SK-N-SH (cell line): Measurements from ENCODE around the gene GBX1. TPM values are rescaled to one million over a fixed set of nuclear protein-coding genes. Genes with fewer than 3 reads are reported as not detected.

Experiments
- CTCF ChIA-PET: fragments of 300-600, 350-600 bp; formaldehyde crosslinking; extraction: SDS; loops from one replicate; lab custom pipeline; 2021; lab: Yijun Ruan, JAX
- POLR2A ChIA-PET: fragments of 350-600 bp; sonication (Branson Sonifier 250); formaldehyde crosslinking; extraction: SDS; loops from one replicate; lab custom pipeline; 2020; ENCODE audit warnings: antibody characterized with exemption, inconsistent platforms; lab: Yijun Ruan, JAX
- DNase-seq: peaks from one replicate; pipeline ENCODE4 v3.0.0; 2012
- H2AFZ ChIP-seq: fragments of 200-600 bp; sonication (generic); 2 replicates; pipeline ENCODE4 v1.8.1; 2016; ENCODE audit warnings: antibody characterized with exemption, mild to moderate bottlenecking, low read depth
- H3F3A ChIP-seq: fragments of 200-600 bp; sonication (generic); replicated peaks from 2 replicates; pipeline ENCODE3; 2016; ENCODE audit warnings: antibody characterized with exemption, mild to moderate bottlenecking; ENCODE audit not compliant: insufficient read depth
- H3K27ac ChIP-seq, 2 experiments: fragments of 200-500 bp in 1 of 2; fragments of 200-600 bp in 1 of 2; sonication (Bioruptor generic) in 1 of 2; sonication (generic), shearing (Covaris generic) in 1 of 2; 2 replicates each; pipeline versions ENCODE4 v1.5.1 to v1.6.1; 2014 to 2016; ENCODE audit warnings: low read depth in 2 of 2, inconsistent platforms in 1 of 2, low read length in 1 of 2, mild to moderate bottlenecking in 1 of 2, mixed read lengths in 1 of 2
- H3K27me3 ChIP-seq: fragments of 200-600 bp; sonication (generic), shearing (Covaris generic); 2 replicates; pipeline ENCODE4 v1.6.1; 2016; ENCODE audit warnings: mixed run types; ENCODE audit not compliant: insufficient read depth
- H3K36me3 ChIP-seq, 2 experiments: fragments of 200-500 bp in 1 of 2; fragments of 200-600 bp in 1 of 2; sonication (Bioruptor generic) in 1 of 2; sonication (generic) in 1 of 2; replicated peaks in 1 of 2; 2 replicates each; pipeline versions ENCODE3 to v1.5.1; 2014 to 2016; ENCODE audit warnings: low read length in 1 of 2, mild to moderate bottlenecking in 1 of 2; ENCODE audit not compliant: insufficient read depth in 2 of 2, control insufficient read depth in 1 of 2
- H3K4me1 ChIP-seq, 2 experiments: fragments of 200-500 bp in 1 of 2; fragments of 200-600 bp in 1 of 2; sonication (Bioruptor generic) in 1 of 2; sonication (generic), shearing (Covaris generic) in 1 of 2; 2 replicates each; pipeline versions ENCODE4 v1.5.1 to v1.6.1; 2014 to 2016; ENCODE audit warnings: low read depth in 1 of 2, low read length in 1 of 2, mixed run types in 1 of 2; ENCODE audit not compliant: insufficient read depth in 2 of 2, control insufficient read depth in 1 of 2
- H3K4me2 ChIP-seq: fragments of 200-600 bp; sonication (generic), shearing (Covaris generic); 2 replicates; pipeline ENCODE4 v1.6.1; 2017; ENCODE audit warnings: mixed run types
- H3K4me3 ChIP-seq, 2 experiments: fragments of 200-500 bp in 1 of 2; fragments of 200-600 bp in 1 of 2; sonication (Bioruptor generic) in 1 of 2; sonication (generic), shearing (Covaris generic) in 1 of 2; 2 replicates each; pipeline versions ENCODE4 v1.5.1 to v1.8.1; 2014 to 2016; ENCODE audit warnings: low read depth in 2 of 2, inconsistent platforms in 1 of 2, low read length in 1 of 2, mild to moderate bottlenecking in 1 of 2, mixed read lengths in 1 of 2, moderate library complexity in 1 of 2
- H3K79me2 ChIP-seq: fragments of 200-600 bp; sonication (generic); 2 replicates; pipeline ENCODE4 v1.8.1; 2017; ENCODE audit warnings: mild to moderate bottlenecking; ENCODE audit not compliant: insufficient read depth
- H3K9ac ChIP-seq: fragments of 200-600 bp; sonication (generic); 2 replicates; pipeline ENCODE4 v1.6.1; 2017; ENCODE audit warnings: mixed run types
- H3K9me2 ChIP-seq: fragments of 200-600 bp; sonication (generic); 2 replicates; pipeline ENCODE4 v1.6.1; 2017; ENCODE audit warnings: mixed run types
- H3K9me3 ChIP-seq: fragments of 200-600 bp; sonication (generic); 2 replicates; pipeline ENCODE4 v1.6.1; 2017; ENCODE audit warnings: mixed run types, mild to moderate bottlenecking, moderate library complexity
- H4K20me1 ChIP-seq: fragments of 200-600 bp; sonication (generic); 2 replicates; pipeline ENCODE4 v1.6.1; 2017; ENCODE audit warnings: mild to moderate bottlenecking, mixed run types; ENCODE audit not compliant: insufficient read depth
- CHD2 ChIP-seq: fragments of 150-350 bp; IDR thresholded peaks from 2 replicates; pipeline ENCODE4 v1.6.1; 2018; ENCODE audit warnings: low read length; ENCODE audit not compliant: partially characterized antibody
- ELF1 ChIP-seq: IDR thresholded peaks from 2 replicates; pipeline ENCODE4 v1.4.0; 2012
- EP300 ChIP-seq, 2 experiments: IDR thresholded peaks; 2 replicates each; pipeline versions ENCODE4 v1.4.0 to v1.6.1; 2012; ENCODE audit warnings: borderline replicate concordance in 1 of 2, low read depth in 1 of 2, low read length in 1 of 2
- EZH2phosphoT487 ChIP-seq: fragments of 200-600 bp; sonication (generic); IDR thresholded peaks from 2 replicates; pipeline ENCODE4 v1.6.1; 2017; ENCODE audit warnings: low read depth, mixed run types, mild to moderate bottlenecking, antibody characterized with exemption, moderate library complexity, borderline replicate concordance
- FOSL2 ChIP-seq: IDR thresholded peaks from 2 replicates; pipeline ENCODE4 v1.4.0; 2012; ENCODE audit warnings: low read depth, mild to moderate bottlenecking, moderate library complexity, borderline replicate concordance
- FOXJ3 ChIP-seq: sonication (generic); formaldehyde crosslinking; IDR thresholded peaks from 2 replicates; pipeline ENCODE4 v1.5.1; 2020; ENCODE audit warnings: mild to moderate bottlenecking, missing genetic modification reagents
- FOXM1 ChIP-seq: IDR thresholded peaks from 2 replicates; pipeline ENCODE4 v1.4.0; 2012; ENCODE audit warnings: low read depth, mild to moderate bottlenecking
- GABPA ChIP-seq: IDR thresholded peaks from 2 replicates; pipeline ENCODE4 v1.4.0; 2012; ENCODE audit warnings: low read depth, mild to moderate bottlenecking
- GATA2 ChIP-seq: sonication (generic); formaldehyde crosslinking; IDR thresholded peaks from 2 replicates; pipeline ENCODE4 v1.5.0; 2020; ENCODE audit warnings: mild to moderate bottlenecking, missing genetic modification reagents
- JUND ChIP-seq: IDR thresholded peaks from 2 replicates; pipeline ENCODE4 v1.4.0; 2012
- MEF2A ChIP-seq: IDR thresholded peaks from 2 replicates; pipeline ENCODE4 v1.4.0; 2012; ENCODE audit warnings: low read depth, borderline replicate concordance
- MXI1 ChIP-seq: IDR thresholded peaks from 2 replicates; pipeline ENCODE4 v1.6.1; 2012; ENCODE audit warnings: mild to moderate bottlenecking, low read depth, low read length, improper control_type of control experiment
- NRF1 ChIP-seq: IDR thresholded peaks from 2 replicates; pipeline ENCODE4 v1.6.1; 2012; ENCODE audit warnings: low read depth, mild to moderate bottlenecking, low read length
- POLR2AphosphoS5 ChIP-seq: IDR thresholded peaks from 2 replicates; pipeline ENCODE4 v1.6.1; 2012; ENCODE audit warnings: low read depth, low read length
- SIN3A ChIP-seq: IDR thresholded peaks from 2 replicates; pipeline ENCODE4 v1.6.1; 2012; ENCODE audit warnings: low read depth, mild to moderate bottlenecking, low read length, moderate library complexity, borderline replicate concordance
- SMC3 ChIP-seq: IDR thresholded peaks from 2 replicates; pipeline ENCODE4 v1.6.1; 2012; ENCODE audit warnings: low read depth, low read length, improper control_type of control experiment
- TAF1 ChIP-seq: IDR thresholded peaks from 2 replicates; pipeline ENCODE4 v1.6.1; 2012; ENCODE audit warnings: low read depth, mild to moderate bottlenecking, low read length, moderate library complexity, borderline replicate concordance
- USF1 ChIP-seq: IDR thresholded peaks from 2 replicates; pipeline ENCODE4 v1.4.0; 2012; ENCODE audit warnings: low read depth, borderline replicate concordance
- USF2 ChIP-seq: fragments of 150-350 bp; IDR thresholded peaks from 2 replicates; pipeline ENCODE4 v1.6.1; 2017; ENCODE audit warnings: antibody characterized with exemption, low read length, low read depth, borderline replicate concordance
- YY1 ChIP-seq: IDR thresholded peaks from 2 replicates; pipeline ENCODE4 v1.4.0; 2012; ENCODE audit warnings: low read depth, mild to moderate bottlenecking
- ZBTB33 ChIP-seq: IDR thresholded peaks from 2 replicates; pipeline ENCODE4 v1.4.0; 2012; ENCODE audit warnings: low read depth, borderline replicate concordance
- WGBS: methylation state at CpG from one replicate; pipeline ENCODE4 v1.1.6; 2017; ENCODE audit warnings: low lambda C conversion rate; 5-methylcytosine and 5-hydroxymethylcytosine counted together
- polyA plus RNA-seq, 3 experiments: library from polyadenylated mRNA; depleted of rRNA; stranded (reverse); fragments of >200 nt; gene quantifications; 2 replicates each; pipeline ENCODE4 v1.2.3, GENCODE V29; 2012

GBX1 gene
- polyA plus RNA-seq, 1 of the 3 experiments (the other 2 are of a cell fraction), result not detected

- ChIA-PET CTCF (interaction anchor here (0.8 to 18.7 kb wide), 9 partner anchors 8 to 58 kb away, joined by 3 to 474 read pairs (median 10); partner anchors contain the start of genes AGAP3, FASTK, GBX1 and TMUB1), POLR2A (no interaction called here)
- H3K4me3 ChIP-seq, result no peak overlapping the region
- H2AFZ ChIP-seq, result no peak overlapping the region
- no peaks in the 10 kb centered on the region for H3K27me3 ChIP-seq
- peaks cover 18 to 22% of the 10 kb centered on the region in 2 experiments for H3K4me1 ChIP-seq
- H3K9ac ChIP-seq, result no peak overlapping the region
- DNase-seq, result no peak
- H3K27ac ChIP-seq, result no peak overlapping the region
- H3K36me3 ChIP-seq, result peaks cover 15 to 54% of the 10 kb centered on the region in 2 experiments
- 97% methylated on average over 35 of the region's 38 CpGs for WGBS
- H4K20me1 ChIP-seq, result peaks cover 39% of the 10 kb centered on the region
- TF ChIP-seq EP300 (IDR thresholded peaks at IDR 0.05; ENCODE audit: borderline replicate concordance in 1 of 2, low read depth in 1 of 2, low read length in 1 of 2), result no peak
- TF ChIP-seq FOXM1, result no peak
- no peak for TF ChIP-seq GATA2 (CRISPR knock-in tag)
- TF ChIP-seq CHD2, result no peak
- TF ChIP-seq JUND, result no peak
- TF ChIP-seq EZH2phosphoT487, result no peak
- TF ChIP-seq YY1, result no peak
- TF ChIP-seq SIN3A, result no peak
- no peak for TF ChIP-seq MXI1
- no peak for TF ChIP-seq POLR2AphosphoS5
- no peak for TF ChIP-seq MEF2A
- no peak for TF ChIP-seq TAF1
- TF ChIP-seq FOSL2, result no peak
- no peak for TF ChIP-seq FOXJ3 (CRISPR knock-in tag)
- no peak for TF ChIP-seq ELF1
- no peak for TF ChIP-seq SMC3
- peaks cover 33% of the 10 kb centered on the region for H3K79me2 ChIP-seq
- H3K4me2 ChIP-seq, result no peak overlapping the region
- no peaks in the 10 kb centered on the region for H3K9me2 ChIP-seq
- H3K9me3 ChIP-seq, result no peaks in the 10 kb centered on the region
- H3F3A ChIP-seq, result peaks cover 14% of the 10 kb centered on the region
These were observed 49.1 kb downstream of the GBX1 start for GRCh38 chr7:151118108-151119054.

GRCh38 chr7:151117565-151117964, 49.9 kb downstream of the GBX1 start:
- no peak for TF ChIP-seq ZBTB33
- no peak for TF ChIP-seq USF2
- no peak for TF ChIP-seq MXI1
- TF ChIP-seq GABPA, result no peak
- no peak for TF ChIP-seq MEF2A
- TF ChIP-seq NRF1, result no peak
- no peak for TF ChIP-seq USF1
- no peak overlapping the region for H2AFZ ChIP-seq
- WGBS, result 96% methylated on average over 12 of the region's 12 CpGs
- no peaks in the 10 kb centered on the region for H3K9me3 ChIP-seq
- no peaks in the 10 kb centered on the region for H3K27me3 ChIP-seq
- no peak overlapping the region for H3K4me2 ChIP-seq
- no peak overlapping the region for H3K27ac ChIP-seq
- no peaks in the 10 kb centered on the region for H3K9me2 ChIP-seq
- peaks cover 13 to 50% of the 10 kb centered on the region in 2 experiments for H3K36me3 ChIP-seq
- POLR2A ChIA-PET, result no interaction called here
- H3K4me1 ChIP-seq, result peaks cover 24 to 25% of the 10 kb centered on the region in 2 experiments
- H3K9ac ChIP-seq, result no peak overlapping the region
- H3K79me2 ChIP-seq, result peaks cover 39% of the 10 kb centered on the region
- no peak overlapping the region for H3K4me3 ChIP-seq
- CTCF ChIA-PET, result interaction anchor here (0.8 to 18.7 kb wide), 8 partner anchors 7 to 127 kb away, joined by 3 to 474 read pairs (median 20); partner anchors contain the start of genes AGAP3, FASTK, GBX1 and TMUB1
- H4K20me1 ChIP-seq, result peaks cover 47% of the 10 kb centered on the region
- no peak for DNase-seq
- peaks cover 19% of the 10 kb centered on the region for H3F3A ChIP-seq
